A673 (cell line): ENCODE data around the gene AFF2. TPM values are rescaled to one million over a fixed set of nuclear protein-coding genes. Genes with fewer than 3 reads are reported as not detected.

Experiments used
- BruUV-seq: library from RNA; stranded (reverse); fragments of 400-500 nt; replicated peaks from 2 replicates; lab custom pipeline; 2021; lab: Mats Ljungman, UMichigan
- CTCF ChIA-PET: fragments of 300-600 bp; sonication (Branson Sonifier 250); formaldehyde crosslinking; loops from one replicate; lab custom pipeline; 2022; ENCODE audit warnings: antibody characterized with exemption; lab: Charles Lee
- POLR2A ChIA-PET: fragments of 300-600 bp; sonication (Branson Sonifier 250); formaldehyde crosslinking; loops from one replicate; lab custom pipeline; 2022; ENCODE audit warnings: antibody characterized with exemption; ENCODE audit not compliant: low non-redundant PET; lab: Charles Lee
- DNase-seq: peaks from one replicate; pipeline ENCODE4 v3.0.0-alpha.2; 2015; ENCODE audit warnings: low spot score
- H3K27ac ChIP-seq: fragments of 200-600 bp; sonication (generic); 2 replicates; pipeline ENCODE4 v1.5.1; 2016; ENCODE audit warnings: mixed run types, low read depth, mild to moderate bottlenecking, mixed read lengths, antibody characterized with exemption, low read length; ENCODE audit not compliant: poor library complexity, severe bottlenecking
- H3K27me3 ChIP-seq: fragments of 200-600 bp; sonication (generic); replicated peaks from 2 replicates; pipeline ENCODE4 v1.6.1; 2017; ENCODE audit warnings: mixed run types, low read depth, mild to moderate bottlenecking, mixed read lengths, antibody characterized with exemption, low read length; ENCODE audit not compliant: insufficient read depth, poor library complexity
- H3K36me3 ChIP-seq: fragments of 200-600 bp; sonication (generic); 2 replicates; pipeline ENCODE4 v1.6.1; 2016; ENCODE audit warnings: mixed run types, mild to moderate bottlenecking, mixed read lengths, antibody characterized with exemption, low read length; ENCODE audit not compliant: insufficient read depth, poor library complexity, severe bottlenecking
- H3K4me1 ChIP-seq: fragments of 200-600 bp; sonication (generic); 2 replicates; pipeline ENCODE4 v1.6.1; 2017; ENCODE audit warnings: mixed run types, mild to moderate bottlenecking, mixed read lengths, antibody characterized with exemption, low read length; ENCODE audit not compliant: insufficient read depth, poor library complexity, severe bottlenecking
- H3K4me3 ChIP-seq: fragments of 200-600 bp; sonication (generic); 2 replicates; pipeline ENCODE4 v1.5.1; 2016; ENCODE audit warnings: low read depth, mixed run types, mild to moderate bottlenecking, mixed read lengths, low read length; ENCODE audit not compliant: poor library complexity, severe bottlenecking
- H3K9me3 ChIP-seq: fragments of 200-600 bp; sonication (generic); 2 replicates; pipeline ENCODE4 v1.6.1; 2016; ENCODE audit warnings: mixed run types, low read depth, mild to moderate bottlenecking, mixed read lengths, antibody characterized with exemption, low read length; ENCODE audit not compliant: poor library complexity, severe bottlenecking
- EZH2 ChIP-seq: fragments of 200-600 bp; sonication (generic); IDR thresholded peaks from 2 replicates; pipeline ENCODE4 v1.6.1; 2017; ENCODE audit warnings: borderline replicate concordance, low read depth, mild to moderate bottlenecking, mixed read lengths, antibody characterized with exemption, low read length; ENCODE audit not compliant: poor library complexity, severe bottlenecking
- intact Hi-C: fragments of 100-400 bp; cut with micrococcal nuclease; formaldehyde crosslinking; loops from one replicate; pipeline ENCODE4 v1.10.0; 2022; ENCODE audit not compliant: unreplicated experiment
- total RNA-seq: library from RNA; stranded (reverse); gene quantifications from 2 replicates; pipeline ENCODE4 v1.2.3, GENCODE V29; 2021
- TF ChIP-seq, protein P1 (sequence below): fragments of 300-800, 200-600 bp; sonication (generic); conservative IDR thresholded peaks from 2 replicates; pipeline ENCODE4 v1.5.1; 2017; ENCODE audit warnings: low read depth, mild to moderate bottlenecking, antibody characterized with exemption, low read length, moderate library complexity, mixed read lengths

AFF2 gene
- total RNA-seq, 1 experiment from 2014 or later: not detected

DNA sequence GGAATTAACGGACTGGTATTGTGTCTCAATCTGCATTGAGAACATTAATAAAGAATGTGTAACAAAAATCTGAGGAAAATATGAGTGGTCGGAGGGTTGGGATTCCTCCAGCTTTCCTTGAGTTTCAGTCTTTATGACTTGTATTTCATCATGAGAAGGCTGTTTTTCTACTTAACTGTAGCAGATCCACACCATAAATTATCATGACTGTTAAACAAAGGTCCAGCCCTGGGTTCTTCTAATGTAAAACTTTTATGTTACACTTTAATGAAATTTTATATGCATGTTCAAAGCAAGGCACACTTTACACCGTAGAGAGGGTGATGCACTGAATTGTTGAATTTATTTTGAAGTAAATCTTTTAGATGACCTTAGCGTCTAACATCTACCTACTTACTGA, 7.0 kb downstream of the AFF2 start:
- POLR2A ChIA-PET: no interaction called here
- DNase-seq: no peak
- CTCF ChIA-PET: no interaction called here
- Histone ChIP-seq H3K9me3 (no peaks in the 10 kb centered on the region), H3K27ac (no peak overlapping the region), H3K4me3 (no peak overlapping the region), H3K4me1 (no peaks in the 10 kb centered on the region), H3K36me3 (no peaks in the 10 kb centered on the region), H3K27me3 (peaks cover 18% of the 10 kb centered on the region)
- TF ChIP-seq, protein P1, sequence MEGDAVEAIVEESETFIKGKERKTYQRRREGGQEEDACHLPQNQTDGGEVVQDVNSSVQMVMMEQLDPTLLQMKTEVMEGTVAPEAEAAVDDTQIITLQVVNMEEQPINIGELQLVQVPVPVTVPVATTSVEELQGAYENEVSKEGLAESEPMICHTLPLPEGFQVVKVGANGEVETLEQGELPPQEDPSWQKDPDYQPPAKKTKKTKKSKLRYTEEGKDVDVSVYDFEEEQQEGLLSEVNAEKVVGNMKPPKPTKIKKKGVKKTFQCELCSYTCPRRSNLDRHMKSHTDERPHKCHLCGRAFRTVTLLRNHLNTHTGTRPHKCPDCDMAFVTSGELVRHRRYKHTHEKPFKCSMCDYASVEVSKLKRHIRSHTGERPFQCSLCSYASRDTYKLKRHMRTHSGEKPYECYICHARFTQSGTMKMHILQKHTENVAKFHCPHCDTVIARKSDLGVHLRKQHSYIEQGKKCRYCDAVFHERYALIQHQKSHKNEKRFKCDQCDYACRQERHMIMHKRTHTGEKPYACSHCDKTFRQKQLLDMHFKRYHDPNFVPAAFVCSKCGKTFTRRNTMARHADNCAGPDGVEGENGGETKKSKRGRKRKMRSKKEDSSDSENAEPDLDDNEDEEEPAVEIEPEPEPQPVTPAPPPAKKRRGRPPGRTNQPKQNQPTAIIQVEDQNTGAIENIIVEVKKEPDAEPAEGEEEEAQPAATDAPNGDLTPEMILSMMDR: no peak
- no peak for TF ChIP-seq EZH2
- BruUV-seq: no TSS peak
- intact Hi-C loops: no loop called here

DNA sequence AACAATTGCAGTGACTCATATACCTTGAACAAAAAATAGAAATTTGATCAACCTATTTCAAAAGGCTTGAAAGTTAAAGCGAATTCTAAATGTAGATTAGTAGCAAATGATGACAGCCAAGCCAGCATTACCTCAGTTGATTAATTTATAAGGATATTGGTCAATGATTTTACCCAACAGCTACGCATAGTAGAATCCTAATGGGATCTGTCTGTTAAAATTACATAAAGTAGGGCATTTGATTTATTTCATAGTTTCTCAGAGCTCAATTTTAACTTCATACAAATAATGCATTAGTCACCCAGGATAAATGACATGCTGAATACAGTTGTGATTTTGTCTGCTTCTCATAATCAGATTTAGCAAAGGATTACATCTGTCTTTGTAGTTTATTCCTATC, 12.0 kb downstream of the AFF2 start:
- CTCF ChIA-PET: no interaction called here

DNA sequence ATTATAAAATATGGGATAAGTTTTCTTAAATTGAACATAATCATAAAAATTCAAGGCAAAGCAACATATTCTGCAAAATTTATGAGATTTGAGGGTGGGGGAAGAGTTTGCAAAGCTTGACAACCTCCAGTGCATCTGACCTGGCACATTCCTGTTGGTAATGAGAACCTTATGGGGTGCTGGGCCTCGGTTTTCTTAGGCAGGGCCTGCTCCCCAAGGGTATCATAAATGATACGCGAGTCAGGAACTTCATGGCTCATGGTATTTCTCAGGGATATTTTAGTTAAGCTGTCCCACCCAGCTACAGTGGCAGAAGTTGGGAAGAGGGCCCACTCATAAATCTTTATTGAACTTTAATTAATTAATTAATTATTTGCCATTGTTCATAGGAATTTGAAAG, 13.2 kb downstream of the AFF2 start:
- no peaks in the 10 kb centered on the region for H3K9me3 ChIP-seq
- no peak overlapping the region for H3K27ac ChIP-seq
- H3K4me3 ChIP-seq: no peak overlapping the region
- no peaks in the 10 kb centered on the region for H3K4me1 ChIP-seq
- CTCF ChIA-PET: no interaction called here
- intact Hi-C loops: no loop called here
- no peak for TF ChIP-seq EZH2
- TF ChIP-seq, protein P1: no peak
- POLR2A ChIA-PET: no interaction called here
- H3K27me3 ChIP-seq: no peaks in the 10 kb centered on the region
- H3K36me3 ChIP-seq: no peaks in the 10 kb centered on the region
- DNase-seq: no peak
- BruUV-seq: no TSS peak

More for the DNA sequence above, 12.0 kb downstream of the AFF2 start:
- DNase-seq: no peak
- intact Hi-C loops: no loop called here
- no peaks in the 10 kb centered on the region for H3K4me1 ChIP-seq
- H3K36me3 ChIP-seq: no peaks in the 10 kb centered on the region
- TF ChIP-seq, protein P1: no peak
- no peak for TF ChIP-seq EZH2
- H3K9me3 ChIP-seq: no peaks in the 10 kb centered on the region
- no peak overlapping the region for H3K4me3 ChIP-seq
- no peak overlapping the region for H3K27ac ChIP-seq
- BruUV-seq: no TSS peak
- POLR2A ChIA-PET: no interaction called here
- no peaks in the 10 kb centered on the region for H3K27me3 ChIP-seq
